Activated naive CD4-positive, alpha-beta T cell treated with anti-CD3 and anti-CD28 coated beads, Interleukin-2, amount 50 U/mL, for 16 hours (primary cell): ENCODE data around the gene DDTL.
"Not testable (repeated sequence)": the region's sequence is repeated elsewhere in the genome, so short reads cannot be mapped to it uniquely, and the experiment has no call there.

Experiments
- DNase-seq: peaks from one replicate; pipeline ENCODE4 v3.0.0-alpha.2; 2020

DDTL gene

GRCh38 chr22:23970816-23971486, 4.3 kb downstream of the DDTL start:
- no peak for DNase-seq

GRCh38 chr22:23971927-23972326, 5.2 kb downstream of the DDTL start:
- DNase-seq = not testable (repeated sequence)

- DNase-seq = not testable (repeated sequence)
Measured at GRCh38 chr22:23974345-23974744, 7.7 kb downstream of the DDTL start, which contains the start of gene DDT. Gene DDT, minus strand, starts transcription at chr22:23974441. Its CDS starts 27 bp downstream, at chr22:23974414.

GRCh38 chr22:23974836-23975352, 8.2 kb downstream of the DDTL start:
- DNase-seq = not testable (repeated sequence)

- DNase-seq = not testable (repeated sequence)
Measured at GRCh38 chr22:23977304-23977703, 10.6 kb downstream of the DDTL start.

- not testable (repeated sequence) for DNase-seq
Measured at GRCh38 chr22:23979557-23980240, 13.0 kb downstream of the DDTL start, which contains the start of gene GSTT2. Gene GSTT2, plus strand, starts transcription at chr22:23980134.

- not testable (repeated sequence) for DNase-seq
Measured at GRCh38 chr22:23980567-23980966, 13.9 kb downstream of the DDTL start.

GRCh38 chr22:23984430-23984829, 17.7 kb downstream of the DDTL start:
- DNase-seq = peak; percentile 68

GRCh38 chr22:23986089-23986488, 19.4 kb downstream of the DDTL start:
- not testable (repeated sequence) for DNase-seq

GRCh38 chr22:23986538-23987178, 20.0 kb downstream of the DDTL start:
- not testable (repeated sequence) for DNase-seq

- not testable (repeated sequence) for DNase-seq
Measured at GRCh38 chr22:23989583-23990244, 23.0 kb downstream of the DDTL start.

GRCh38 chr22:23993080-23993479, 26.4 kb downstream of the DDTL start:
- DNase-seq = not testable (repeated sequence)

- not testable (repeated sequence) for DNase-seq
Measured at GRCh38 chr22:23993581-23994177, 27.0 kb downstream of the DDTL start.

- no peak for DNase-seq
Measured at GRCh38 chr22:23997092-23997491, 30.4 kb downstream of the DDTL start.

GRCh38 chr22:23999779-24000178, 33.1 kb downstream of the DDTL start:
- DNase-seq = not testable (repeated sequence)

- DNase-seq = no peak
Measured at GRCh38 chr22:24001314-24001713, 34.6 kb downstream of the DDTL start.

- no peak for DNase-seq
Measured at GRCh38 chr22:24002272-24002671, 35.6 kb downstream of the DDTL start.

GRCh38 chr22:24002851-24003250, 36.2 kb downstream of the DDTL start:
- no peak for DNase-seq

- no peak for DNase-seq
Measured at GRCh38 chr22:24003887-24004286, 37.2 kb downstream of the DDTL start.

- DNase-seq = no peak
Measured at GRCh38 chr22:24005201-24005600, 38.5 kb downstream of the DDTL start, which contains the start of gene GSTT4. Gene GSTT4, minus strand, starts transcription at chr22:24005453. Its CDS starts 97 bp downstream, at chr22:24005356.

GRCh38 chr22:24006207-24006913, 39.7 kb downstream of the DDTL start:
- DNase-seq = no peak

GRCh38 chr22:24006914-24007214, 40.2 kb downstream of the DDTL start:
- DNase-seq = no peak
